HEK293 (cell line): ENCODE results near the gene FANK1.

Source experiments
- CTCF ChIA-PET: fragments of 350-600 bp; formaldehyde crosslinking; extraction: SDS; loops from one replicate; lab custom pipeline; 2021; ENCODE audit warnings: antibody characterized with exemption; lab: Yijun Ruan, JAX
- POLR2A ChIA-PET: fragments of 300-600 bp; formaldehyde crosslinking; extraction: SDS; loops from one replicate; lab custom pipeline; 2020; ENCODE audit warnings: antibody characterized with exemption, inconsistent platforms; lab: Yijun Ruan, JAX
- H3K27ac ChIP-seq: fragments of 200-500 bp; sonication (Bioruptor generic); 2 replicates; pipeline ENCODE4 v1.5.1; 2014; ENCODE audit warnings: low read depth, low read length, control low read depth, inconsistent platforms; ENCODE audit errors: extremely low read depth
- H3K36me3 ChIP-seq, 2 experiments: fragments of 200-500 bp in 1 of 2; sonication (Bioruptor generic) in 1 of 2; 1 replicate in 1 of 2; 2 replicates in 1 of 2; pipeline ENCODE4 v1.5.1; 2014 to 2017; ENCODE audit warnings: inconsistent platforms in 2 of 2, low read length in 2 of 2; ENCODE audit not compliant: control insufficient read depth in 2 of 2, insufficient read depth in 1 of 2
- H3K4me1 ChIP-seq: fragments of 200-500 bp; sonication (Bioruptor generic); 2 replicates; pipeline ENCODE4 v1.5.1; 2014; ENCODE audit warnings: mild to moderate bottlenecking, low read length, inconsistent platforms; ENCODE audit not compliant: control insufficient read depth, insufficient read depth
- H3K4me3 ChIP-seq: 2 replicates; pipeline ENCODE4 v1.5.1; 2011; ENCODE audit warnings: low read depth, mild to moderate bottlenecking, control low read depth, low read length, moderate library complexity
- H3K9me3 ChIP-seq: fragments of 200-500 bp; sonication (Bioruptor generic); 2 replicates; pipeline ENCODE4 v1.5.1; 2014; ENCODE audit warnings: low read depth, low read length, inconsistent platforms; ENCODE audit not compliant: control insufficient read depth, insufficient read depth
- GLI4 ChIP-seq: fragments of 450-650 bp; formaldehyde crosslinking; IDR thresholded peaks from 2 replicates; pipeline ENCODE4 v1.5.1; 2016; ENCODE audit warnings: missing biosample characterization, missing genetic modification characterization
- ZBTB8A ChIP-seq: fragments of 450-650 bp; formaldehyde crosslinking; IDR thresholded peaks from 2 replicates; pipeline ENCODE4 v1.5.1; 2016; ENCODE audit warnings: missing biosample characterization, missing genetic modification characterization
- ZNF24 ChIP-seq: fragments of 450-650 bp; formaldehyde crosslinking; IDR thresholded peaks from 2 replicates; pipeline ENCODE4 v1.5.1; 2016; ENCODE audit warnings: missing biosample characterization, missing genetic modification characterization
- ZNF354C ChIP-seq: fragments of 450-650 bp; formaldehyde crosslinking; IDR thresholded peaks from 2 replicates; pipeline ENCODE4 v1.5.1; 2016; ENCODE audit warnings: missing biosample characterization, missing genetic modification characterization, low read depth, borderline replicate concordance
- ZNF426 ChIP-seq: fragments of 450-650 bp; formaldehyde crosslinking; IDR thresholded peaks from 2 replicates; pipeline ENCODE4 v1.5.1; 2017; ENCODE audit warnings: missing biosample characterization, missing genetic modification characterization, mild to moderate bottlenecking, inconsistent platforms, moderate library complexity
- ZNF621 ChIP-seq: fragments of 450-650 bp; formaldehyde crosslinking; IDR thresholded peaks from 2 replicates; pipeline ENCODE4 v1.5.1; 2017; ENCODE audit warnings: missing biosample characterization, missing genetic modification characterization
- ZNF768 ChIP-seq: fragments of 450-650 bp; formaldehyde crosslinking; IDR thresholded peaks from 2 replicates; pipeline ENCODE4 v1.5.1; 2018; ENCODE audit warnings: missing biosample characterization, mild to moderate bottlenecking, missing genetic modification characterization
- ZSCAN16 ChIP-seq: fragments of 450-650 bp; formaldehyde crosslinking; IDR thresholded peaks from 2 replicates; pipeline ENCODE4 v1.5.1; 2016; ENCODE audit warnings: missing biosample characterization, missing genetic modification characterization
- TF ChIP-seq, protein P1 (sequence below): fragments of 450-650 bp; formaldehyde crosslinking; conservative IDR thresholded peaks from 2 replicates; pipeline ENCODE4 v1.5.1; 2016; ENCODE audit warnings: low read depth, missing biosample characterization, missing genetic modification characterization

FANK1 gene

GRCh38 chr10:126037946-126038345 lies 141.6 kb downstream of the FANK1 start (continued):
- TF ChIP-seq, protein P1, sequence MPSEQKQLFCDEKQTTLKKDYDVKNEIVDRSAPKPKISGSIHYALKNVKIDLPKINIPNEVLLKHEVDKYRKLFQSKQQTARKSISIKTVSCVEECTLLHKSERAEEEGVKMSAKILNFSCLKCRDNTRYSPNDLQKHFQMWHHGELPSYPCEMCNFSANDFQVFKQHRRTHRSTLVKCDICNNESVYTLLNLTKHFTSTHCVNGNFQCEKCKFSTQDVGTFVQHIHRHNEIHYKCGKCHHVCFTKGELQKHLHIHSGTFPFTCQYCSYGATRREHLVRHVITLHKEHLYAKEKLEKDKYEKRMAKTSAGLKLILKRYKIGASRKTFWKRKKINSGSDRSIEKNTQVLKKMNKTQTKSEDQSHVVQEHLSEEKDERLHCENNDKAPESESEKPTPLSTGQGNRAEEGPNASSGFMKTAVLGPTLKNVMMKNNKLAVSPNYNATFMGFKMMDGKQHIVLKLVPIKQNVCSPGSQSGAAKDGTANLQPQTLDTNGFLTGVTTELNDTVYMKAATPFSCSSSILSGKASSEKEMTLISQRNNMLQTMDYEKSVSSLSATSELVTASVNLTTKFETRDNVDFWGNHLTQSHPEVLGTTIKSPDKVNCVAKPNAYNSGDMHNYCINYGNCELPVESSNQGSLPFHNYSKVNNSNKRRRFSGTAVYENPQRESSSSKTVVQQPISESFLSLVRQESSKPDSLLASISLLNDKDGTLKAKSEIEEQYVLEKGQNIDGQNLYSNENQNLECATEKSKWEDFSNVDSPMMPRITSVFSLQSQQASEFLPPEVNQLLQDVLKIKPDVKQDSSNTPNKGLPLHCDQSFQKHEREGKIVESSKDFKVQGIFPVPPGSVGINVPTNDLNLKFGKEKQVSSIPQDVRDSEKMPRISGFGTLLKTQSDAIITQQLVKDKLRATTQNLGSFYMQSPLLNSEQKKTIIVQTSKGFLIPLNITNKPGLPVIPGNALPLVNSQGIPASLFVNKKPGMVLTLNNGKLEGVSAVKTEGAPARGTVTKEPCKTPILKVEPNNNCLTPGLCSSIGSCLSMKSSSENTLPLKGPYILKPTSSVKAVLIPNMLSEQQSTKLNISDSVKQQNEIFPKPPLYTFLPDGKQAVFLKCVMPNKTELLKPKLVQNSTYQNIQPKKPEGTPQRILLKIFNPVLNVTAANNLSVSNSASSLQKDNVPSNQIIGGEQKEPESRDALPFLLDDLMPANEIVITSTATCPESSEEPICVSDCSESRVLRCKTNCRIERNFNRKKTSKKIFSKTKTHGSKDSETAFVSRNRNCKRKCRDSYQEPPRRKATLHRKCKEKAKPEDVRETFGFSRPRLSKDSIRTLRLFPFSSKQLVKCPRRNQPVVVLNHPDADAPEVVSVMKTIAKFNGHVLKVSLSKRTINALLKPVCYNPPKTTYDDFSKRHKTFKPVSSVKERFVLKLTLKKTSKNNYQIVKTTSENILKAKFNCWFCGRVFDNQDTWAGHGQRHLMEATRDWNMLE, result no peak

- TF ChIP-seq ZNF426 (tag by site-specific recombination) (no peak), ZBTB8A (tag by site-specific recombination) (no peak), ZSCAN16 (tag by site-specific recombination) (no peak)
- Histone ChIP-seq H3K27ac (no peak overlapping the region), H3K9me3 (no peaks in the 10 kb centered on the region), H3K4me1 (no peaks in the 10 kb centered on the region), H3K36me3 (no peaks in the 10 kb centered on the region), H3K4me3 (no peak overlapping the region)
- POLR2A ChIA-PET, result no interaction called here
- CTCF ChIA-PET, result no interaction called here
Observed at GRCh38 chr10:126041117-126041516, 144.8 kb downstream of the FANK1 start.

DNA sequence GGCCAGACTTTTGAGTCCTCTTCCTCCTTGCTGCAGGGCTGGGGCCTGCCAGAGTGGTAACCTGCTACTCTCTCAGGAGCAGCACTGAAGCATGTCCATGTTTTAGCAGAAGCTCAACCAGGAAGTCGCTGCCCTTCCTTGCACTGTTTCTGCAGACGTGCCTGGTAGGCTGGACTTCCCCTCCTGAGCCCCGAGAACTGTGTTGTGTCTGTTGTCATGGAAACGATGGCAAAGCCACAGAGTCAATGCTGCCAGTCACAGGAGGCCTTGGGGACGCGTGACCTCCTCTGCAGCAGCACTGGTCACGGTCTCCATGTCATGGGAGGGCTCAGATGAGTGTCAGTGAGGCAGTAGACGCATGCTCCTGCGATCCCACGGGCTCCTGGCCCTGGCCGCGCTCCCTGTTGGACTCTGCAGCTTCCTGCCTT lies 145.5 kb downstream of the FANK1 start:
- Histone ChIP-seq H3K36me3 (no peaks in the 10 kb centered on the region), H3K4me1 (no peaks in the 10 kb centered on the region), H3K4me3 (no peak overlapping the region), H3K9me3 (no peaks in the 10 kb centered on the region), H3K27ac (no peak overlapping the region)
- no peak for TF ChIP-seq ZNF768 (tag by site-specific recombination)
- TF ChIP-seq ZNF24 (tag by site-specific recombination), result no peak
- no peak for TF ChIP-seq GLI4
- CTCF ChIA-PET, result no interaction called here
- POLR2A ChIA-PET, result no interaction called here

DNA sequence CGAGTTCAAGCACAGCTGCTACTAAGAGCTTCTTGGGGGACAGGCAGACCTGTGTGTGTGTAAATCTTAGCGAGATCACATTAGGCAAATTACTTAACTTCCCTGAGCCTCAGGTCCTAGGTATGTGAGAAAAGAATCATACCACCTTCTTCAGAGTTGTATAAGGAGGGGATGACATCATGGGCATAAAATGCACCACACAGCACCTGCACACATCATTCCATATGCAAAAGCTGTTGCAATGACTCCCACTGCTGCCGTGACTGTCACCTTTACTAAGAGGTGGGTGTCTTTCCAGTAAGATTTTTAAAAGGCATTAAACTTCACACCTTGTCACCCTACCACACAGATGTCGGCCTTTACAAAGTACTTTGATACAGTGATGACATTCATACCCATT lies 146.0 kb downstream of the FANK1 start:
- ChIA-PET POLR2A (no interaction called here), CTCF (no interaction called here)
- H3K4me3 ChIP-seq, result no peak overlapping the region
- no peaks in the 10 kb centered on the region for H3K9me3 ChIP-seq
- no peaks in the 10 kb centered on the region for H3K4me1 ChIP-seq
- H3K27ac ChIP-seq, result no peak overlapping the region
- no peak for TF ChIP-seq ZNF354C
- TF ChIP-seq, protein P1, result no peak
- no peak for TF ChIP-seq ZNF621 (tag by site-specific recombination)
- no peaks in the 10 kb centered on the region for H3K36me3 ChIP-seq
